Sciatic nerve (tissue), 2 donors: ENCODE data around the gene KCNT1. TPM values are rescaled to one million over a fixed set of nuclear protein-coding genes. Genes with fewer than 3 reads are reported as not detected.

Experiments
- ATAC-seq: fragments of 200-7000 bp; cut with Tn5 transposase; one replicate; pipeline ENCODE4 v1.9.1; 2020; ENCODE audit warnings: mild to moderate bottlenecking, moderate library complexity
- DNase-seq: peaks from one replicate; pipeline ENCODE4 v3.0.0-alpha.2; 2020; ENCODE audit warnings: low spot score
- intact Hi-C: fragments of 100-400 bp; cut with DNase I; formaldehyde crosslinking; loops from one replicate; pipeline ENCODE4 v1.14.2; 2022
- total RNA-seq: library from RNA; stranded (reverse); fragmentation: NEBNext Ultra II Directional; extraction: Animal tissue kit (Norgen Biotek cat#: 25700); gene quantifications from one replicate; pipeline ENCODE4 v1.2.1, GENCODE V29; 2021
- donor health status: DM: no; HTN: no; CAD: no.
- donor health status: DM: no; HTN: no; CAD: no.

Gene KCNT1
- total RNA-seq, 1 donor from 2014 or later = 0.53 TPM

GRCh38 chr9:135739271-135740220 lies 37.6 kb downstream of the KCNT1 start:
- intact Hi-C loops = no loop called here
- ATAC-seq (no peak), DNase-seq (no peak)

GRCh38 chr9:135741276-135742219 lies 39.6 kb downstream of the KCNT1 start:
- no peak for DNase-seq
- ATAC-seq = no peak

DNA sequence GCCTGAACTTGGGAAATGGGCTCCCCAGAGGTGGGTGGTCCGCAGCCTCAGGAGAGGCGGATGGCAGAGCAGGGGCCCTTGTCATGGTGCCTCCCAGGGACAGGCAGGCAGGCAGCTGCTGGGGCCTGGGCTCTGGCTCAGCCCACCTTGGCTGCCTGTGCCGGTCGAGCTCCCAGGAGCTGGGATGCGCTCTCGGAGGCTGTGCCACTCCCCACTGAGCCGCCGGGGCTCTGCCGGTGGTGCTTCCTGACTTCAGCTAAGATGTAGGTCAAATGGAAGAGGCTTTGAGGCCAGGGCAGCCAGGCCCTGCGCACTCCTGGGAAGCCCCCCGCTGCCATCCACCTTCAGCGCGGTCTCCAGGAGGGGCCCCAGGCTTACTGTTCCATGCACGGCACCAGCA lies 41.0 kb downstream of the KCNT1 start:
- ATAC-seq (no peak), DNase-seq (no peak)
- intact Hi-C loops = no loop called here

More at GRCh38 chr9:135741276-135742219, 39.6 kb downstream of the KCNT1 start:
- intact Hi-C loops = no loop called here

GRCh38 chr9:135743546-135744332 lies 41.8 kb downstream of the KCNT1 start:
- ATAC-seq (no peak), DNase-seq (no peak)
- intact Hi-C loops = no loop called here

DNA sequence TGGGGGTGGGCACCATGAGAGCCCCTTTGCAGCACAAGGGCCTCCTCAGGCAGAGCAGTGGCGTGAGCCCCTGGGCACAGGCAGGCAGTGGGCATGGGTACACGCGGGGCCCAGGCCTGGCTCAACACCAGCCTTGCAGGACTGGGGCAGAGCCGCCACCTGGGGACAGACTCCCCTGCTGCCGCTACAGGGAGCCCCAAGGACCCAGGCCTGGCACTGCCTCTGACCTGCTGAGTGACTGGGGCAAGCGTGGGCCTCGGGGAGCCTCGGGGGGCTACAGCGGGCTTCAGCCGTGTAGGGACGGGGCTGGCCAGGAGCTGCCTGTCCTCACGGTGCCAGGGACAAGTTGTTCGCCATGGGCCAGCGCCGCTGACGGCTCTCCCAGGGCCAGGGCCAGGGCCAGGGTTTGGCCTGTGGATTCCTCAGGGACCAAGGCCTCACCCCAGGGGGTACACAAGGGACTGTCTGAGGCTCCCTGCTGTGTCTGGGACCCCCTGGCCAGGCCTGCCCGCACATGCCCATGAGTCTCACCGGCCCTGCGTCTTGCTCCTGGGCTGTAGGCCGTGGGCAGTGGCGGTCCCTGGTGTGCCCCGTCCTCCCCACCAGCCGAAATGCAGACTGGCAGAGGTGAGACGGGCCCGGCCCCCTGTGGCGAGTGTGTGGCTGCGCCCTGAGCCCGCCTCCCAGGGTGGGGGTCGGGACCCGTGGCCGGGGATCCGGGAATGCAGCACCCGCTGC lies 42.5 kb downstream of the KCNT1 start:
- intact Hi-C loops = no loop called here
- DNase-seq = no peak
- ATAC-seq = no peak

DNA sequence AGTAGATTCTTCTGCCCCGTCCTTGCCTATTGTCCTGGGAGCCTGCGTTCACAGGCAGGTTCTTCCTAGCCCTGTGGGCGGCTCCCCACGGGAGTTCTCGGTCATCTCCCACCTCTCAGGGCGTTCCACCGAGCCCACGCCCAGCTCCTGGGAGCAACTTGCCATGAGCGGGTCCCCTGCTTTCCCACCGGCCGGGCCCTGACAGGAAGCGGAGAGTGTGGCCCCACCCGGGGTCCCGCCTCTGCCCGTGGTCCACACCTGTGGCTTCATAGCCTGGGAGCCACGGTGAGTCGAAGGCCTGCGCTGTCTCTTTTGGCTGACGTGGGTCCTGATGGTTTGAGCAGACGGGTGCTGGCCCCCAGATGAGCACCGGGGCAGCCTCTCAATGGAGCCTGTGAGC lies 43.2 kb downstream of the KCNT1 start:
- ATAC-seq = no peak
- intact Hi-C loops = no loop called here
- DNase-seq = no peak

GRCh38 chr9:135745686-135746324 lies 43.8 kb downstream of the KCNT1 start:
- intact Hi-C loops = no loop called here
- DNase-seq (no peak), ATAC-seq (no peak)

DNA sequence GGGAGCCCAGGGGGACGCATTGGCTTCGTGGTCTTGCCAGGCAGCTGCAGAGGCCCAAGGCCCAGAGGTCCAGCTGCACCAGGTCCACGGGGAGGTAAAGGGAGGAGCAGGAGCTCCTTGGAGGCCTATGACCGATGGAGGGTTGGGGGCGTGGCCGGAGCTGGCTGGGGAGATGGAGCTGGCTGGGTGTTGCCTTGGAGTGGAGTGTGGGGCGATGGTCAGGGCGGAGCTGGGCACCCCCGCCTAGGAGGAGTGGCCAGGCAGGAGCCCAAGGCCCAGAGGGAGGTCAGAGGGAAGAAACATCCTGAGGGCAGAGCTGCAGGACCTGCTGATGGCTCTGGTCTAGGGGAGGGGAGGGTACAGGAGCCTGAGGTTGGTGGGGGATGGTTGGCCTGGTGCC lies 44.6 kb downstream of the KCNT1 start:
- intact Hi-C loops = no loop called here

GRCh38 chr9:135747311-135747710 lies 45.3 kb downstream of the KCNT1 start:
- ATAC-seq (no peak), DNase-seq (no peak)
- intact Hi-C loops = no loop called here

More for the DNA sequence above, 44.6 kb downstream of the KCNT1 start:
- no peak for DNase-seq
- no peak for ATAC-seq

- no peak for ATAC-seq
- intact Hi-C loops = no loop called here
These were observed 46.7 kb downstream of the KCNT1 start for GRCh38 chr9:135748676-135749075.

GRCh38 chr9:135749171-135750045 lies 47.4 kb downstream of the KCNT1 start:
- intact Hi-C loops = no loop called here
- DNase-seq = no peak
- ATAC-seq = no peak

More at GRCh38 chr9:135748676-135749075, 46.7 kb downstream of the KCNT1 start:
- DNase-seq = no peak

DNA sequence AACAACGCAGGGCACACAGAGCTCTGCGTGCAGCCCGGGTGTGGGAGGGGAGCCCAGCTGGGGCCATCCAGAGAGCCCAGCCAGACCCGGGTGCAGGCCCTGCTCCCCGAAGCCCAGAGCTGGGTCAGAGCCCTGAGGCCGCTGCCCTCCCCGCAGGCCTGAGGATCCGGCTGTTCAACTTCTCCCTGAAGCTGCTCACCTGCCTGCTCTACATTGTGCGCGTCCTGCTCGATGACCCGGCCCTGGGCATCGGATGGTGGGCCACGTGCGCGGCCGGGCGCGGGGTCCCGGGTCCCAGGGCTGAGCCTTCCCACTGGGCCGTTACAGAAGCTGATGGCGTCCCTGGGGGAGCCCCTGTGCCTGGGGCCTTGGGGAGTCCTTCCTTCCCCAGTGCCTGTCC lies 48.8 kb downstream of the KCNT1 start:
- intact Hi-C loops = no loop called here
- no peak for ATAC-seq

DNA sequence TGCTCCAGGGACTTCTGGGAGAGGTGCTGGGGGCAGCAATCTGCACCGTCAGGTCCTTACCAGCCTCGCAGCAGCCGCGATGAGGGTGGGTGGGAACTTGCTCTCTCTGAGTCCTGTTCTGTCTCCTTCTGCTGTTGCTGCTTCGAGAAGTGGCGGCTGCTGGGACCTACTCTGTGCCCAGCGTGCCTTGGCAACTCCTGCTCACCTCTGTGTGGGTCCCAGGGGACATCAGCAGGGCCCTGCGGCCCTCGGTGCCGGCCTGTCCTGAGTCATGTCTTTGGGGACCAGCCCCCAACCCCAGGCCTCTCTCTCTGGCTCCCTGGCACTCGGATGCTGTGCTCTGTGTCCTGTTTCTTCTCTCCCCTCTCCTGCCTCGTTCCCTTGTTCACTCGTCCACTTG lies 49.5 kb downstream of the KCNT1 start:
- ATAC-seq (no peak), DNase-seq (no peak)
- intact Hi-C loops = no loop called here

More for the DNA sequence above, 48.8 kb downstream of the KCNT1 start:
- DNase-seq = no peak

DNA sequence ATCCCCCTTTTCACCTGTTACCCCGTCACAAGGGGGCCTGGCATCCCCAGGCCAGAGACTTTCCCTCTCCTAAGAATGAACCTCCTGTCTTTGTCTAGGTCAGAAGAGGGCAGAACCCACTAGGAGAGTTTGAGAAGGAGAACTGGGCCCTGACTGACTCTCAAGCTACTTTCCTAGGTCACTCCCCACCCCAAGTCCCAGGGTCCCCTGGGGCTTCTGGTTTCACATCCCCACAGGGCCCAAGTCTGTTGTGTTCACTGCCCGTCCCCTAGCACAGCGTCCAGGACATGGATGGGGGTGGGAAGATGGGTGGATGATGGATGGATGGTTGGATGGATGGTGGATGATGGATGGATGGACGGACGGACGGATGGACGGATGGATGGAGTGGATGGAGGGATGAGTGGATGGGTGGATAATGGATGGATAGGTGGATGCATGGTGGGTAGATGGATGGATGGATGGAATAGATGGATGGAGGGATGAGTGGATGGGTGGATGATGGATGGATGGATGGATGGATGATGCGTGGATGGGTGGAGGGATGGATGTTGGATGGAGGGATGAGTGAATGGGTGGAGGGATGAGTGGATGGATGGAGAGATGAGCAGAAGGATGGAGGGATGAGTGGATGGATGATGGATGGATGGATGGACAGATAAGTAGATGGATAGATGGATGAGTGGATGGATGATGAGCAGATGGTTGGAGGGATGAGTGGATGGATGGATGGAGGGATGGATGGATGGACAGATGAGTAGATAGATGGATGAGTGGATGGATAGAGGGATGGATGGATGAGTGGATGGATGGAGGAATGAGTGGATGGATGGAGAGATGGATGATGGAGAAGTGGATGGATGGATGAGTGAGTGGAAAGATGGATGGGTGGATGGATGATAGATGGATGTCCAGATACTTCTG lies 50.6 kb downstream of the KCNT1 start:
- intact Hi-C loops = no loop called here
- ATAC-seq (no peak), DNase-seq (no peak)

- DNase-seq (no peak), ATAC-seq (no peak)
These were observed 51.6 kb downstream of the KCNT1 start for GRCh38 chr9:135753391-135754105.

More at GRCh38 chr9:135753391-135754105, 51.6 kb downstream of the KCNT1 start:
- intact Hi-C loops = no loop called here
